Skeletal muscle tissue (tissue), 4 donors: ENCODE measurements around the gene SLC17A3. TPM values are rescaled to one million over a fixed set of nuclear protein-coding genes. Genes with fewer than 3 reads are reported as not detected.

ENCODE experiments used
- H3K27ac ChIP-seq: one replicate; pipeline ENCODE4 v1.7.0; 2013; ENCODE audit warnings: mild to moderate bottlenecking, low read depth, low read length, inconsistent platforms
- H3K27me3 ChIP-seq, 3 donors: one replicate each; pipeline ENCODE4 v1.7.0; 2013; ENCODE audit warnings: low read length in 3 of 3; ENCODE audit not compliant: control insufficient read depth in 3 of 3, insufficient read depth in 3 of 3
- H3K36me3 ChIP-seq, 3 donors: one replicate each; pipeline ENCODE4 v1.7.0; 2013; ENCODE audit warnings: low read length in 3 of 3; ENCODE audit not compliant: control insufficient read depth in 3 of 3, insufficient read depth in 3 of 3
- H3K4me1 ChIP-seq, 3 donors: one replicate each; pipeline ENCODE4 v1.7.0; 2013; ENCODE audit warnings: low read length in 3 of 3, mild to moderate bottlenecking in 3 of 3; ENCODE audit not compliant: control insufficient read depth in 3 of 3, insufficient read depth in 3 of 3
- H3K4me3 ChIP-seq, 3 donors: one replicate each; pipeline ENCODE4 v1.7.0; 2013; ENCODE audit warnings: low read length in 3 of 3
- H3K9ac ChIP-seq, 3 donors: one replicate each; pipeline ENCODE4 v1.7.0; 2013; ENCODE audit warnings: low read length in 3 of 3, mild to moderate bottlenecking in 3 of 3, moderate library complexity in 2 of 3, low read depth in 1 of 3
- H3K9me3 ChIP-seq, 3 donors: one replicate each; pipeline ENCODE4 v1.7.0; 2013; ENCODE audit warnings: low read length in 3 of 3; ENCODE audit not compliant: control insufficient read depth in 3 of 3
- total RNA-seq: library from RNA; depleted of rRNA; stranded (reverse); fragments of >200 nt; gene quantifications from one replicate; pipeline ENCODE4 v1.2.3, GENCODE V29; 2014
- donor health status: Osteomylitis.

Gene SLC17A3
- total RNA-seq, 1 donor from 2014 or later = not detected

- Histone ChIP-seq H3K9me3 (no peaks in the 10 kb centered on the region), H3K4me3 (no peak overlapping the region), H3K9ac (no peak overlapping the region), H3K36me3 (no peaks in the 10 kb centered on the region), H3K27ac (no peak overlapping the region), H3K4me1 (no peaks in the 10 kb centered on the region), H3K27me3 (no peaks in the 10 kb centered on the region)
Measured at GRCh38 chr6:25842526-25842925, 31.5 kb downstream of the SLC17A3 start.

- H3K36me3 ChIP-seq = no peaks in the 10 kb centered on the region
- H3K9me3 ChIP-seq = no peaks in the 10 kb centered on the region
- H3K27me3 ChIP-seq = peaks cover 0 to 4% (median 0%) of the 10 kb centered on the region in 3 donors
- H3K4me1 ChIP-seq = no peaks in the 10 kb centered on the region
- H3K9ac ChIP-seq = no peak overlapping the region
- H3K4me3 ChIP-seq = no peak overlapping the region
- H3K27ac ChIP-seq = no peak overlapping the region
Measured at GRCh38 chr6:25835442-25836283, 38.4 kb downstream of the SLC17A3 start.

GRCh38 chr6:25834950-25835349, 39.1 kb downstream of the SLC17A3 start:
- Histone ChIP-seq H3K9ac (no peak overlapping the region), H3K4me3 (no peak overlapping the region), H3K4me1 (no peaks in the 10 kb centered on the region), H3K36me3 (no peaks in the 10 kb centered on the region), H3K9me3 (no peaks in the 10 kb centered on the region), H3K27me3 (peaks cover 0 to 4% (median 0%) of the 10 kb centered on the region in 3 donors), H3K27ac (no peak overlapping the region)

- H3K27ac ChIP-seq = no peak overlapping the region
Measured at GRCh38 chr6:25833136-25833535, 40.9 kb downstream of the SLC17A3 start.

GRCh38 chr6:25832670-25833069, 41.4 kb downstream of the SLC17A3 start:
- H3K9me3 ChIP-seq = no peaks in the 10 kb centered on the region
- no peaks in the 10 kb centered on the region for H3K4me1 ChIP-seq

More at GRCh38 chr6:25833136-25833535, 40.9 kb downstream of the SLC17A3 start:
- Histone ChIP-seq H3K9me3 (no peaks in the 10 kb centered on the region), H3K4me1 (no peaks in the 10 kb centered on the region), H3K4me3 (no peak overlapping the region), H3K36me3 (no peaks in the 10 kb centered on the region), H3K27me3 (peaks cover 0 to 4% (median 0%) of the 10 kb centered on the region in 3 donors), H3K9ac (no peak overlapping the region)

GRCh38 chr6:25832307-25832662, 41.8 kb downstream of the SLC17A3 start:
- Histone ChIP-seq H3K4me1 (no peaks in the 10 kb centered on the region), H3K27ac (no peak overlapping the region), H3K36me3 (no peaks in the 10 kb centered on the region), H3K9ac (no peak overlapping the region), H3K4me3 (no peak overlapping the region), H3K27me3 (peaks cover 0 to 4% (median 0%) of the 10 kb centered on the region in 3 donors), H3K9me3 (no peaks in the 10 kb centered on the region)

More at GRCh38 chr6:25832670-25833069, 41.4 kb downstream of the SLC17A3 start:
- Histone ChIP-seq H3K36me3 (no peaks in the 10 kb centered on the region), H3K9ac (no peak overlapping the region), H3K4me3 (no peak overlapping the region), H3K27ac (no peak overlapping the region), H3K27me3 (peaks cover 0 to 4% (median 0%) of the 10 kb centered on the region in 3 donors)

GRCh38 chr6:25831532-25832306, 42.3 kb downstream of the SLC17A3 start, which contains the start of gene SLC17A1:
Gene SLC17A1, minus strand, starts transcription at chr6:25832052. Its CDS starts 1,495 bp downstream, at chr6:25830557.
- no peaks in the 10 kb centered on the region for H3K4me1 ChIP-seq
- peaks cover 0 to 4% (median 0%) of the 10 kb centered on the region in 3 donors for H3K27me3 ChIP-seq
- no peak within 1 kb of the TSS for H3K27ac ChIP-seq
- no peak within 1 kb of the TSS for H3K4me3 ChIP-seq
- H3K36me3 ChIP-seq = no peaks in the 10 kb centered on the region
- no peaks in the 10 kb centered on the region for H3K9me3 ChIP-seq
- H3K9ac ChIP-seq = no peak within 1 kb of the TSS

- H3K36me3 ChIP-seq = no peaks in the 10 kb centered on the region
- H3K27me3 ChIP-seq = peaks cover 0 to under 1% (median 0%) of the 10 kb centered on the region in 3 donors
- H3K9me3 ChIP-seq = no peaks in the 10 kb centered on the region
- no peak overlapping the region for H3K9ac ChIP-seq
- no peak overlapping the region for H3K27ac ChIP-seq
- H3K4me3 ChIP-seq = no peak overlapping the region
- H3K4me1 ChIP-seq = no peaks in the 10 kb centered on the region
Measured at GRCh38 chr6:25830458-25830857, 43.6 kb downstream of the SLC17A3 start.

- H3K36me3 ChIP-seq = no peaks in the 10 kb centered on the region
- no peaks in the 10 kb centered on the region for H3K27me3 ChIP-seq
- no peak overlapping the region for H3K9ac ChIP-seq
- H3K4me1 ChIP-seq = no peaks in the 10 kb centered on the region
- no peak overlapping the region for H3K4me3 ChIP-seq
- no peaks in the 10 kb centered on the region for H3K9me3 ChIP-seq
- no peak overlapping the region for H3K27ac ChIP-seq
Measured at GRCh38 chr6:25829375-25829774, 44.7 kb downstream of the SLC17A3 start.

- Histone ChIP-seq H3K4me3 (no peak overlapping the region), H3K4me1 (no peaks in the 10 kb centered on the region), H3K9ac (no peak overlapping the region), H3K27ac (no peak overlapping the region), H3K36me3 (no peaks in the 10 kb centered on the region), H3K27me3 (no peaks in the 10 kb centered on the region), H3K9me3 (no peaks in the 10 kb centered on the region)
Measured at GRCh38 chr6:25821341-25821740, 52.7 kb downstream of the SLC17A3 start.
